Measurements from ENCODE around the gene TGFBR3. TPM values are rescaled to one million over a fixed set of nuclear protein-coding genes. Genes with fewer than 3 reads are reported as not detected.

The TGFBR3 gene
- total and polyA plus RNA-seq, 9 of the 15 experiments (the other 6 are each of a cell fraction or from before 2014, with no cell fraction given): 3.6 to 32.4 (median 15.6) TPM

- in situ Hi-C loops (cut with MboI): no loop called here
- peaks cover 0 to 1% of the 10 kb centered on the region in 2 experiments; a peak in 3 of 5 replicates for H3K4me1 ChIP-seq (replicated peaks in 1 of 2; ENCODE audit: control insufficient read depth in 2 of 2, insufficient read depth in 2 of 2, low read length in 2 of 2)
- H3K4me2 ChIP-seq (ENCODE audit: insufficient read depth, low read length): no peak overlapping the region
- no peak overlapping the region for H3K27ac ChIP-seq (ENCODE audit: extremely low read depth, low read depth, low read length)
- no peak for FAIRE-seq
- TF ChIP-seq, protein P1, sequence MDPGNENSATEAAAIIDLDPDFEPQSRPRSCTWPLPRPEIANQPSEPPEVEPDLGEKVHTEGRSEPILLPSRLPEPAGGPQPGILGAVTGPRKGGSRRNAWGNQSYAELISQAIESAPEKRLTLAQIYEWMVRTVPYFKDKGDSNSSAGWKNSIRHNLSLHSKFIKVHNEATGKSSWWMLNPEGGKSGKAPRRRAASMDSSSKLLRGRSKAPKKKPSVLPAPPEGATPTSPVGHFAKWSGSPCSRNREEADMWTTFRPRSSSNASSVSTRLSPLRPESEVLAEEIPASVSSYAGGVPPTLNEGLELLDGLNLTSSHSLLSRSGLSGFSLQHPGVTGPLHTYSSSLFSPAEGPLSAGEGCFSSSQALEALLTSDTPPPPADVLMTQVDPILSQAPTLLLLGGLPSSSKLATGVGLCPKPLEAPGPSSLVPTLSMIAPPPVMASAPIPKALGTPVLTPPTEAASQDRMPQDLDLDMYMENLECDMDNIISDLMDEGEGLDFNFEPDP (CRISPR knock-in tag; IDR thresholded peaks at IDR 0.05): no peak
- TF ChIP-seq MCM2 (IDR thresholded peaks at IDR 0.05; ENCODE audit: low read depth): no peak
- no peaks in the 10 kb centered on the region for H3K9me1 ChIP-seq (ENCODE audit: control insufficient read depth, insufficient read depth, low read length)
- H3K9ac ChIP-seq (ENCODE audit: insufficient read depth in 1 of 2, low read depth in 2 of 2, low read length in 2 of 2): no peak overlapping the region
- CTCF ChIA-PET (ENCODE audit: low intra/inter-chr PET ratio): no interaction called here
- H3K9me3 ChIP-seq (replicated peaks; ENCODE audit: control insufficient read depth, insufficient read depth, low read depth, low read length): no peaks in the 10 kb centered on the region
- no peak for DNase-seq (ENCODE audit: extremely low read depth in 1 of 4, low spot score in 3 of 4)
- no peaks in the 10 kb centered on the region for H3K27me3 ChIP-seq (ENCODE audit: control insufficient read depth in 2 of 2, insufficient read depth in 2 of 2, low read length in 2 of 2)
- BruUV-seq (replicated peaks): no TSS peak
- POLR2A ChIA-PET: interaction anchor here (1.0 kb wide), 1 partner anchor 22 kb away, joined by 5 read pairs; no protein-coding TSS in a partner anchor
- 82% methylated on average over 4 of the region's 4 CpGs for WGBS (ENCODE audit: insufficient coverage, low coverage, missing lambda C conversion rate)
- H3K36me3 ChIP-seq (ENCODE audit: control insufficient read depth, insufficient read depth, low read length): peaks cover 8% of the 10 kb centered on the region; the same call in 1 of the 3 replicates
- no peaks in the 10 kb centered on the region for H3K79me2 ChIP-seq (ENCODE audit: control insufficient read depth, insufficient read depth, low read length)
- H2AFZ ChIP-seq (ENCODE audit: low read depth, low read length): no peak overlapping the region
- no peaks in the 10 kb centered on the region for H4K20me1 ChIP-seq (replicated peaks; ENCODE audit: control insufficient read depth, insufficient read depth, low read length)
- intact Hi-C loops (cut with micrococcal nuclease): no loop called here
- H3K4me3 ChIP-seq: no peak overlapping the region
- ATAC-seq: no peak
Measured at GRCh38 chr1:91679446-91679845, 206.5 kb downstream of the TGFBR3 start.

- Histone ChIP-seq H3K36me3 (ENCODE audit: control insufficient read depth, insufficient read depth, low read length) (no peaks in the 10 kb centered on the region), H2AFZ (ENCODE audit: low read depth, low read length) (no peak overlapping the region), H3K79me2 (ENCODE audit: control insufficient read depth, insufficient read depth, low read length) (no peaks in the 10 kb centered on the region), H3K9me3 (replicated peaks; ENCODE audit: control insufficient read depth, insufficient read depth, low read depth, low read length) (no peaks in the 10 kb centered on the region), H3K9ac (ENCODE audit: insufficient read depth in 1 of 2, low read depth in 2 of 2, low read length in 2 of 2) (no peak overlapping the region), H3K4me3 (no peak overlapping the region), H4K20me1 (replicated peaks; ENCODE audit: control insufficient read depth, insufficient read depth, low read length) (no peaks in the 10 kb centered on the region), H3K4me1 (replicated peaks in 1 of 2; ENCODE audit: control insufficient read depth in 2 of 2, insufficient read depth in 2 of 2, low read length in 2 of 2) (no peaks in the 10 kb centered on the region), H3K4me2 (ENCODE audit: insufficient read depth, low read length) (no peak overlapping the region), H3K9me1 (ENCODE audit: control insufficient read depth, insufficient read depth, low read length) (no peaks in the 10 kb centered on the region), H3K27ac (ENCODE audit: extremely low read depth, low read depth, low read length) (no peak overlapping the region), H3K27me3 (ENCODE audit: control insufficient read depth in 2 of 2, insufficient read depth in 2 of 2, low read length in 2 of 2) (no peaks in the 10 kb centered on the region)
- no TSS peak for BruUV-seq (replicated peaks)
- WGBS (ENCODE audit: insufficient coverage, low coverage, missing lambda C conversion rate): 47% methylated on average over 2 of the region's 2 CpGs
- FAIRE-seq (no peak), ATAC-seq (no peak), DNase-seq (ENCODE audit: extremely low read depth in 1 of 4, low spot score in 3 of 4) (no peak)
- in situ Hi-C loops (cut with MboI): no loop called here
- CTCF ChIA-PET (ENCODE audit: low intra/inter-chr PET ratio): no interaction called here
- intact Hi-C loops (cut with micrococcal nuclease): no loop called here
- TF ChIP-seq C11orf30 (IDR thresholded peaks at IDR 0.05; ENCODE audit: low read depth): peak; percentile 64
- TF ChIP-seq MAFG (tag; conservative IDR thresholded peaks at IDR 0.05): 0 out of 2 replicates have a peak, but pooled peaks have one; percentile 7
- TF ChIP-seq ZNF316 (IDR thresholded peaks at IDR 0.05): peak; percentile 70
- TF ChIP-seq, protein P2, sequence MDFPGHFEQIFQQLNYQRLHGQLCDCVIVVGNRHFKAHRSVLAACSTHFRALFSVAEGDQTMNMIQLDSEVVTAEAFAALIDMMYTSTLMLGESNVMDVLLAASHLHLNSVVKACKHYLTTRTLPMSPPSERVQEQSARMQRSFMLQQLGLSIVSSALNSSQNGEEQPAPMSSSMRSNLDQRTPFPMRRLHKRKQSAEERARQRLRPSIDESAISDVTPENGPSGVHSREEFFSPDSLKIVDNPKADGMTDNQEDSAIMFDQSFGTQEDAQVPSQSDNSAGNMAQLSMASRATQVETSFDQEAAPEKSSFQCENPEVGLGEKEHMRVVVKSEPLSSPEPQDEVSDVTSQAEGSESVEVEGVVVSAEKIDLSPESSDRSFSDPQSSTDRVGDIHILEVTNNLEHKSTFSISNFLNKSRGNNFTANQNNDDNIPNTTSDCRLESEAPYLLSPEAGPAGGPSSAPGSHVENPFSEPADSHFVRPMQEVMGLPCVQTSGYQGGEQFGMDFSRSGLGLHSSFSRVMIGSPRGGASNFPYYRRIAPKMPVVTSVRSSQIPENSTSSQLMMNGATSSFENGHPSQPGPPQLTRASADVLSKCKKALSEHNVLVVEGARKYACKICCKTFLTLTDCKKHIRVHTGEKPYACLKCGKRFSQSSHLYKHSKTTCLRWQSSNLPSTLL (IDR thresholded peaks at IDR 0.05): no peak
- no peak for TF ChIP-seq MAX (CRISPR knock-in tag; IDR thresholded peaks at IDR 0.05)
- POLR2A ChIA-PET: no interaction called here
Measured at GRCh38 chr1:91676030-91676429, 209.9 kb downstream of the TGFBR3 start.
